ENCODE data around the gene ABHD10. TPM values are rescaled to one million over a fixed set of nuclear protein-coding genes. Genes with fewer than 3 reads are reported as not detected.

ABHD10 gene
- total and polyA plus RNA-seq, 10 of the 15 experiments (the other 5 are each of a cell fraction or from before 2014, with no cell fraction given): 12.3 to 51.0 (median 28.9) TPM

- H3K79me2 ChIP-seq (ENCODE audit: control insufficient read depth, insufficient read depth, low read length): no peaks in the 10 kb centered on the region
- no peaks in the 10 kb centered on the region for H3K36me3 ChIP-seq (ENCODE audit: control insufficient read depth in 2 of 2, insufficient read depth in 2 of 2, low read length in 1 of 2)
- FAIRE-seq (no peak), DNase-seq (ENCODE audit: low read depth, low spot score) (no peak), ATAC-seq (no peak)
- 4% methylated on average over 1 of the region's 1 CpG for WGBS (ENCODE audit: insufficient coverage, insufficient replicate concordance, low lambda C conversion rate, missing lambda C conversion rate)
- in situ Hi-C loops (cut with MboI): no loop called here
- no peaks in the 10 kb centered on the region; a peak in 1 of 4 replicates for H3K27me3 ChIP-seq (replicated peaks in 1 of 2; ENCODE audit: control insufficient read depth in 2 of 2, insufficient read depth in 2 of 2, low read length in 1 of 2)
- TF ChIP-seq POLR2AphosphoS2 (IDR thresholded peaks at IDR 0.05; ENCODE audit: low read depth, low read length) (no peak), GABPA (IDR thresholded peaks at IDR 0.05; ENCODE audit: low read depth) (no peak), SREBF2 (IDR thresholded peaks at IDR 0.05; ENCODE audit: low read length) (no peak), YBX1 (IDR thresholded peaks at IDR 0.05) (no peak), CHD2 (IDR thresholded peaks at IDR 0.05; ENCODE audit: borderline replicate concordance, low read depth, low read length) (no peak), NR2C2 (IDR thresholded peaks at IDR 0.05; ENCODE audit: borderline replicate concordance, control insufficient read depth, insufficient read length, low read depth) (no peak), KAT2A (conservative IDR thresholded peaks at IDR 0.05; ENCODE audit: control insufficient read depth, low read depth, low read length) (no peak), MXI1 (IDR thresholded peaks at IDR 0.05; ENCODE audit: low read depth, low read length) (no peak), IRF4 (IDR thresholded peaks at IDR 0.05; ENCODE audit: low read depth, low read length) (no peak), RBBP5 (conservative IDR thresholded peaks at IDR 0.05) (no peak), ZZZ3 (IDR thresholded peaks at IDR 0.05; ENCODE audit: control insufficient read depth, insufficient read length, low read depth) (no peak), DPF2 (IDR thresholded peaks at IDR 0.05) (no peak), LARP7 (IDR thresholded peaks at IDR 0.05) (no peak), GATAD2B (conservative IDR thresholded peaks at IDR 0.05; ENCODE audit: low read depth) (no peak)
- TF ChIP-seq, protein P1, sequence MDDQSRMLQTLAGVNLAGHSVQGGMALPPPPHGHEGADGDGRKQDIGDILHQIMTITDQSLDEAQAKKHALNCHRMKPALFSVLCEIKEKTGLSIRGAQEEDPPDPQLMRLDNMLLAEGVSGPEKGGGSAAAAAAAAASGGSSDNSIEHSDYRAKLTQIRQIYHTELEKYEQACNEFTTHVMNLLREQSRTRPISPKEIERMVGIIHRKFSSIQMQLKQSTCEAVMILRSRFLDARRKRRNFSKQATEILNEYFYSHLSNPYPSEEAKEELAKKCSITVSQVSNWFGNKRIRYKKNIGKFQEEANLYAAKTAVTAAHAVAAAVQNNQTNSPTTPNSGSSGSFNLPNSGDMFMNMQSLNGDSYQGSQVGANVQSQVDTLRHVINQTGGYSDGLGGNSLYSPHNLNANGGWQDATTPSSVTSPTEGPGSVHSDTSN (IDR thresholded peaks at IDR 0.05; ENCODE audit: insufficient replicate concordance, low read depth, low read length): no peak
- TF ChIP-seq, protein P2, sequence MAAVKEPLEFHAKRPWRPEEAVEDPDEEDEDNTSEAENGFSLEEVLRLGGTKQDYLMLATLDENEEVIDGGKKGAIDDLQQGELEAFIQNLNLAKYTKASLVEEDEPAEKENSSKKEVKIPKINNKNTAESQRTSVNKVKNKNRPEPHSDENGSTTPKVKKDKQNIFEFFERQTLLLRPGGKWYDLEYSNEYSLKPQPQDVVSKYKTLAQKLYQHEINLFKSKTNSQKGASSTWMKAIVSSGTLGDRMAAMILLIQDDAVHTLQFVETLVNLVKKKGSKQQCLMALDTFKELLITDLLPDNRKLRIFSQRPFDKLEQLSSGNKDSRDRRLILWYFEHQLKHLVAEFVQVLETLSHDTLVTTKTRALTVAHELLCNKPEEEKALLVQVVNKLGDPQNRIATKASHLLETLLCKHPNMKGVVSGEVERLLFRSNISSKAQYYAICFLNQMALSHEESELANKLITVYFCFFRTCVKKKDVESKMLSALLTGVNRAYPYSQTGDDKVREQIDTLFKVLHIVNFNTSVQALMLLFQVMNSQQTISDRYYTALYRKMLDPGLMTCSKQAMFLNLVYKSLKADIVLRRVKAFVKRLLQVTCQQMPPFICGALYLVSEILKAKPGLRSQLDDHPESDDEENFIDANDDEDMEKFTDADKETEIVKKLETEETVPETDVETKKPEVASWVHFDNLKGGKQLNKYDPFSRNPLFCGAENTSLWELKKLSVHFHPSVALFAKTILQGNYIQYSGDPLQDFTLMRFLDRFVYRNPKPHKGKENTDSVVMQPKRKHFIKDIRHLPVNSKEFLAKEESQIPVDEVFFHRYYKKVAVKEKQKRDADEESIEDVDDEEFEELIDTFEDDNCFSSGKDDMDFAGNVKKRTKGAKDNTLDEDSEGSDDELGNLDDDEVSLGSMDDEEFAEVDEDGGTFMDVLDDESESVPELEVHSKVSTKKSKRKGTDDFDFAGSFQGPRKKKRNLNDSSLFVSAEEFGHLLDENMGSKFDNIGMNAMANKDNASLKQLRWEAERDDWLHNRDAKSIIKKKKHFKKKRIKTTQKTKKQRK (IDR thresholded peaks at IDR 0.05; ENCODE audit: low read depth, low read length): no peak
- no peak overlapping the region for H2AFZ ChIP-seq (ENCODE audit: control insufficient read depth, low read depth, low read length)
- intact Hi-C loops (cut with micrococcal nuclease; ENCODE audit: unreplicated experiment): no loop called here
- no peaks in the 10 kb centered on the region; the same call in 2 of the 3 replicates for H3K9me3 ChIP-seq (replicated peaks; ENCODE audit: control insufficient read depth, insufficient read depth, low read length)
- POLR2A ChIA-PET: interaction anchor here (0.7 to 0.9 kb wide), 2 partner anchors 13 to 24 kb away, joined by 4 to 6 read pairs; no protein-coding TSS in a partner anchor
- no peaks in the 10 kb centered on the region for H4K20me1 ChIP-seq (ENCODE audit: control insufficient read depth, insufficient read depth)
- H3K27ac ChIP-seq (ENCODE audit: control insufficient read depth, insufficient read depth): no peak overlapping the region
- CTCF ChIA-PET: interaction anchor here (0.5 to 2.0 kb wide), 3 partner anchors 14 to 520 kb away, joined by 3 to 9 read pairs (median 3); no protein-coding TSS in a partner anchor
- no peaks in the 10 kb centered on the region for H3K4me1 ChIP-seq (ENCODE audit: control insufficient read depth, insufficient read depth, low read length)
- BruUV-seq (replicated peaks): no TSS peak
- H3K4me3 ChIP-seq: no peak overlapping the region
- RAD21 ChIA-PET (ENCODE audit: unreplicated experiment): no interaction called here
- no peak overlapping the region for H3K4me2 ChIP-seq (ENCODE audit: control insufficient read depth, insufficient read depth)
- H3K9ac ChIP-seq (ENCODE audit: control insufficient read depth, insufficient read depth, low read length): no peak overlapping the region
- SMC1A ChIA-PET (ENCODE audit: uncharacterized antibody, unreplicated experiment): interaction anchor here (15.1 kb wide), 1 partner anchor 26 kb away, joined by 417 read pairs; the partner anchor contains the start of gene TAGLN3
Observed at GRCh38 chr3:112020674-112021085, 41.9 kb downstream of the ABHD10 start.

Data from GM12878 (cell line).